ENCODE measurements around the gene APOBEC3G. TPM values are rescaled to one million over a fixed set of nuclear protein-coding genes. Genes with fewer than 3 reads are reported as not detected.

APOBEC3G gene
- total and polyA plus RNA-seq, 8 donors: 0.45 to 19.6 (median 5.0) TPM; not detected in 1

DNA sequence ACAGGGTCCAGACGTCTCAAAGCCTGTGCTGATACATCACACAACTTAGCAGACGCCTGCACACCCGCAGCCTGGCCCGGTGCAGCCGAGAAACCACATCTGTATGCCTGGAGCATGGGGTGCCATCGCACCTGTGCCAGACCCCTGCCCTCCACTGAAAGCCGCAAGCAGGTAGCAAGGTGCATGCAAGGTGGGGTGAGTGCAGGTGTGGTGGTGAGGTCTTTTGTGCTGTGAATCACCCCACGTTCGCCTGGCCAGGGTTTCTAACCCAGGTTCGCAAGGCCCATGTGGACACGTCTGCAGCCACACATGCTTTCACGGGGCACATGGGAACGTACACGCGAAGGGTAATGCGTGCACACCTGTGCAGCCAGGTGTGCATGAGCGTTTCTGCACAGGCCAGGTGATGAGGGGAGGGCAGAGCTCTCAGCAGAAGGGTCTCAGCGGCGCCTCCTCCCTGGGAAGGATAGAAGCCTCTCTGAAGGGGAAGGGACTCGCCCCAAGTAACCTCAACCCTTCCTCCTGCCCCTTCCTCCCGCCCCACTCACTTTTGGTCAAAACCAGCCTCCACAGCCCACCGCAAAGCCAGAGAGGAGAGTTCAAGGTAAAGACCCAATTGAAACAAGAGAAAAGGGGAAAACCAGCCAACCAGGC, 55.9 kb downstream of the APOBEC3G start:
- H3K27ac ChIP-seq: no peak overlapping the region
- peaks cover 9 to 70% (median 43%) of the 10 kb centered on the region in 4 donors for H3K36me3 ChIP-seq
- H3K9me3 ChIP-seq: no peaks in the 10 kb centered on the region
- WGBS, 5 donors: 89 to 96% (median 91%) methylated on average over 15 to 22 of the region's 22 CpGs
- DNase-seq: no peak
- TF ChIP-seq POLR2A (IDR thresholded peaks at IDR 0.05): no peak
- no peak for TF ChIP-seq CTCF (IDR thresholded peaks at IDR 0.05)
- TF ChIP-seq EP300 (IDR thresholded peaks at IDR 0.05): no peak
- TF ChIP-seq POLR2AphosphoS5 (IDR thresholded peaks at IDR 0.05): no peak
- no peak overlapping the region for H3K4me3 ChIP-seq
- intact Hi-C loops (cut with DNase I; ENCODE audit: low total_unique reads): no loop called here
- H3K27me3 ChIP-seq: no peaks in the 10 kb centered on the region
- H3K4me1 ChIP-seq: peaks cover 0 to 29% (median 18%) of the 10 kb centered on the region in 4 donors

DNA sequence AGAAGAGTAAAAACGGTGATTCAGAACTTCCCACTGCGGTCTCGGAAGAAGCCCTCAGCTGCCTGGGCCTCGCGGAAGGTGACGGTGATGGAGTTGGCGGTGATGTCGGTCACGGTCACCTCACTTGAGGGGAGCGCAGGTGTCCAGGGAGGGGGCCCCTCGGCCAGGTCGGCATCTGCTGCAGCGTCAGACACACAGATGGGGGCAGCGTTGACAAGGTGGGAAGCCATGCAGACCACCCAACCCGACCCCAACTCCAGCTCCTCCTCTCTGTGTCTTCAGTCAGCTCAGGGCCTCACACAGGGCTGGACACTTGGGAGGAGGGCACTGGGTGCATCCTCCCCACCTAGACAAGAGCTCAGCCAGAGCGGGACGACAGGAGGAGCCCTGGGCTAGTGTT, 56.8 kb downstream of the APOBEC3G start:
- no peaks in the 10 kb centered on the region for H3K27me3 ChIP-seq
- H3K36me3 ChIP-seq: peaks cover 9 to 72% (median 51%) of the 10 kb centered on the region in 4 donors
- H3K9me3 ChIP-seq: no peaks in the 10 kb centered on the region
- H3K27ac ChIP-seq: no peak overlapping the region
- intact Hi-C loops (cut with DNase I; ENCODE audit: low total_unique reads): no loop called here
- WGBS, 5 donors: 88 to 95% (median 93%) methylated on average over 14 to 17 of the region's 17 CpGs
- DNase-seq: no peak
- TF ChIP-seq POLR2AphosphoS5 (IDR thresholded peaks at IDR 0.05) (no peak), EP300 (IDR thresholded peaks at IDR 0.05) (no peak), CTCF (IDR thresholded peaks at IDR 0.05) (no peak), POLR2A (IDR thresholded peaks at IDR 0.05) (no peak)
- H3K4me3 ChIP-seq: no peak overlapping the region
- peaks cover 0 to 29% (median 18%) of the 10 kb centered on the region in 4 donors for H3K4me1 ChIP-seq

DNA sequence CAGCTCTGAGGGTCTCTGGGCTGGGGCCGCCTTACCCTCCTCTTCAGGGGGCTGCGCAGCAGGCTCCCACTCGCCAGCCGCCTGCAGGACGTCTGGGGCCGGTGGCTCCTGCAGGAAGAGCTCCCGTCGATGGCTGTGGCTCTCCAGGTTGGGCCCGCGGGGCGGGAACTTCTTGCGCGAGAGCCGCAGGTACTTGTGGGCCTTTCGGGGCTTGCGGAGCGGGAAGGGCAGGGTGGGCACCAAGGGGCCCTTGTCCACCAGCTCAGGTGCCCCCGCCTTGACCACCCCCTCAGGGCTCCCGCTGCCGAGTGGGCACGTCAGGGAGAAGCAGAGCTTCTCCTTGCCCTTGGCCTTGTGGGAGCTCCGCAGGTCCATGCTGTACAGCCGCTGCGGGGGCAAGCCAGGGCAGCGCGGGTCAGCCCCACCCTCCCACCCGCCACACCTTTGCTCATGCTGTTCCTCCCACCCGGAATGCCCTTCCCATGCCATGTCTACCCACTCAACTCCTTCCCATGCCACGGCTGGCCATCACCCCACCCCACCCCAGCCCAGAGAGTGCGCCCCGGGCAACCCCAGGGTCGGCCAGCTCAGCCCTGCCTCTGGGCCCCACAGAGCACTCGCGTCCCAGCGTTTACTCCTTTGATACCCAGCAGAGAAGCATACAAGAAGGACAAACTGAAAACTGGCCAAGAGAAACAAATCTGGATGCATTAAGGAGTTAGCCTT, 57.5 kb downstream of the APOBEC3G start:
- Histone ChIP-seq H3K4me3 (no peak overlapping the region), H3K27ac (no peak overlapping the region), H3K36me3 (peaks cover 9 to 76% (median 55%) of the 10 kb centered on the region in 4 donors), H3K27me3 (no peaks in the 10 kb centered on the region), H3K4me1 (peaks cover 0 to 29% (median 18%) of the 10 kb centered on the region in 4 donors), H3K9me3 (no peaks in the 10 kb centered on the region)
- intact Hi-C loops (cut with DNase I; ENCODE audit: low total_unique reads): no loop called here
- no peak for DNase-seq
- TF ChIP-seq POLR2A (IDR thresholded peaks at IDR 0.05) (no peak), POLR2AphosphoS5 (IDR thresholded peaks at IDR 0.05) (no peak), EP300 (IDR thresholded peaks at IDR 0.05) (no peak), CTCF (IDR thresholded peaks at IDR 0.05) (no peak)
- WGBS, 5 donors: 79 to 91% (median 91%) methylated on average over 16 to 35 of the region's 35 CpGs

- H3K36me3 ChIP-seq: peaks cover 13 to 69% (median 54%) of the 10 kb centered on the region in 4 donors
- TF ChIP-seq EP300 (IDR thresholded peaks at IDR 0.05) (no peak), CTCF (IDR thresholded peaks at IDR 0.05) (peak in 4 of 7 experiments; percentile 14 to 34 (median 32))
- intact Hi-C loops (cut with DNase I; ENCODE audit: low total_unique reads): no loop called here
- no peaks in the 10 kb centered on the region for H3K9me3 ChIP-seq
- H3K4me1 ChIP-seq: peaks cover 0 to 29% (median 18%) of the 10 kb centered on the region in 4 donors
- DNase-seq: peak in 1 of 2 donors; percentile 76
- H3K27me3 ChIP-seq: no peaks in the 10 kb centered on the region
- WGBS, 5 donors: 51 to 57% (median 51%) methylated on average over 13 to 15 of the region's 15 CpGs
- H3K4me3 ChIP-seq: no peak overlapping the region
- H3K27ac ChIP-seq: peak overlapping the region in 1 of 5 donors; percentile 7
Observed at GRCh38 chr22:39135092-39135896, 58.2 kb downstream of the APOBEC3G start.
